GM19455 (cell line): ENCODE results near the gene EIF2D.
"Not testable (repeated sequence)": the region's sequence is repeated elsewhere in the genome, so short reads cannot be mapped to it uniquely, and the experiment has no call there.

Experiments used
- ATAC-seq: cut with Tn5 transposase; IDR thresholded peaks from one replicate; pipeline ENCODE4 v1.9.1; 2021; ENCODE audit not compliant: unreplicated experiment

Gene EIF2D

DNA sequence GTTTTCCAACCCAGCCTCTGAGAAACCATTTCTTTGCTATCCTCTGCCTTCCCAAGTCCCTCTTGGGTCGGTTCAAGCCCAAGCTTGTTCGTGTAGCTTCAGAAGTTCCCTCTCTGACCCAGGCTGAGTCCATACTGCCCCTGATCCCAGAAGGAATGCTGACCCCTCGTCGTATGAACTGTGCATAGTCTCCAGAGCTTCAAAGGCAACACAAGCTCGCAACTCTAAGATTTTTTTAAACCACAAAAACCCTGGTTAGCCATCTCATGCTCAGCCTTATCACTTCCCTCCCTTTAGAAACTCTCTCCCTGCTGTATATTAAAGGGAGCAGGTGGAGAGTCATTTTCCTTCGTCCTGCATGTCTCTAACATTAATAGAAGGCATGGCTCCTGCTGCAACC lies 23.8 kb downstream of the EIF2D start:
- no peak for ATAC-seq

DNA sequence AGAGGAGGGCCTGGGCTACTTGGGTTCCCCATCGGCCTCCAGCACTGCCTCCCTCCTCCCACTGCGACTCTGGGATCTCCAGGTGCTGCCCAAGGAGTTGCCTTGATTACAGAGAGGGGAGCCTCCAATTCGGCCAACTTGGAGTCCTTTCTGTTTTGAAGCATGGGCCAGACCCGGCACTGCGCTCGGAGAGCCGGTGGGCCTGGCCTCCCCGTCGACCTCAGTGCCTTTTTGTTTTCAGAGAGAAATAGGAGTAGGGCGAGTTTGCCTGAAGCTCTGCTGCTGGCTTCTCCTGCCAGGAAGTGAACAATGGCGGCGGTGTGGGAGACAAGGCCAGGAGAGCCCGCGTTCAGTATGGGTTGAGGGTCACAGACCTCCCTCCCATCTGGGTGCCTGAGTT lies 24.4 kb downstream of the EIF2D start:
- ATAC-seq, result no peak

DNA sequence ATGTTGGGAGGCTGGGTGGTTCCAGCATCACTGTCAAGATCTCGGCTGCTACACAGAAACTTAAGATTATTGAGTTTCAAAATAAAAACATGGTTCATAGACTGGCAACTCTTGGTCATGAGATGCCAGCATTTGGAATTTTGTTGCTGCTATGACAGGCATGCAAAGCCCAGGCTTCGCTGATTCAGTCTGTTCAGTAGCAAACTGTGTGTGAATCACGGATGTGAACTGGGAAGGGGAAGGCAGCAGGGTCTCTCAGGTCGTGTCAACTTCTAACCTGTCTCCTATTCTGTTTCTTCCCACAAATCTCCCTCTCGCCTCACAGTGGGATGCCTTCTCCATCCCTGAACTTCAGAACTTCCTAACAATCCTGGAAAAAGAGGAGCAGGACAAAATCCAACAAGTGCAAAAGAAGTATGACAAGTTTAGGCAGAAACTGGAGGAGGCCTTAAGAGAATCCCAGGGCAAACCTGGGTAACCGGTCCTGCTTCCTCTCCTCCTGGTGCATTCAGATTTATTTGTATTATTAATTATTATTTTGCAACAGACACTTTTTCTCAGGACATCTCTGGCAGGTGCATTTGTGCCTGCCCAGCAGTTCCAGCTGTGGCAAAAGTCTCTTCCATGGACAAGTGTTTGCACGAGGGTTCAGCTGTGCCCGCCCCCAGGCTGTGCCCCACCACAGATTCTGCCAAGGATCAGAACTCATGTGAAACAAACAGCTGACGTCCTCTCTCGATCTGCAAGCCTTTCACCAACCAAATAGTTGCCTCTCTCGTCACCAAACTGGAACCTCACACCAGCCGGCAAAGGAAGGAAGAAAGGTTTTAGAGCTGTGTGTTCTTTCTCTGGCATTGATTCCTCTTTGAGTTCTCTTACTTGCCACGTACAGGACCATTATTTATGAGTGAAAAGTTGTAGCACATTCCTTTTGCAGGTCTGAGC lies 25.5 kb downstream of the EIF2D start:
- ATAC-seq, result no peak

DNA sequence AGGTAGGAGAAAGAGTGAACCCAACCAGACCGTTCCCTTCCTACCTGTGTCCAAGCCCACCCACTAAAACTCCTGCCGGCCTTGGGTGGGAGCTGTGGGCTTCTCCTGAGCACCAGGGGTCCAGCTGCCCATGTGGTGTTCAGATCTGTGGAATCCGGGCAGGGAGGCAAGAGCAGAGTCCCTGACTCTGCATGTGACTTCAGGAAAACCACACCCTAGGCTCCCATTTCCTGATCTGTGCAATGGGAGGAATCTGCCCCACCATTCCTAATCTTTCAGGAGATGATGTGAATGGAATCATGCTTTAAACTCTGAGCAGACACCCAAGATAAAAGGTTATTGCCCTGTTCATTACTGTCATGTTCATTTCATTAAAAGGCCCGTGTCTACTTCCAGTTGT lies 27.6 kb downstream of the EIF2D start:
- no peak for ATAC-seq

DNA sequence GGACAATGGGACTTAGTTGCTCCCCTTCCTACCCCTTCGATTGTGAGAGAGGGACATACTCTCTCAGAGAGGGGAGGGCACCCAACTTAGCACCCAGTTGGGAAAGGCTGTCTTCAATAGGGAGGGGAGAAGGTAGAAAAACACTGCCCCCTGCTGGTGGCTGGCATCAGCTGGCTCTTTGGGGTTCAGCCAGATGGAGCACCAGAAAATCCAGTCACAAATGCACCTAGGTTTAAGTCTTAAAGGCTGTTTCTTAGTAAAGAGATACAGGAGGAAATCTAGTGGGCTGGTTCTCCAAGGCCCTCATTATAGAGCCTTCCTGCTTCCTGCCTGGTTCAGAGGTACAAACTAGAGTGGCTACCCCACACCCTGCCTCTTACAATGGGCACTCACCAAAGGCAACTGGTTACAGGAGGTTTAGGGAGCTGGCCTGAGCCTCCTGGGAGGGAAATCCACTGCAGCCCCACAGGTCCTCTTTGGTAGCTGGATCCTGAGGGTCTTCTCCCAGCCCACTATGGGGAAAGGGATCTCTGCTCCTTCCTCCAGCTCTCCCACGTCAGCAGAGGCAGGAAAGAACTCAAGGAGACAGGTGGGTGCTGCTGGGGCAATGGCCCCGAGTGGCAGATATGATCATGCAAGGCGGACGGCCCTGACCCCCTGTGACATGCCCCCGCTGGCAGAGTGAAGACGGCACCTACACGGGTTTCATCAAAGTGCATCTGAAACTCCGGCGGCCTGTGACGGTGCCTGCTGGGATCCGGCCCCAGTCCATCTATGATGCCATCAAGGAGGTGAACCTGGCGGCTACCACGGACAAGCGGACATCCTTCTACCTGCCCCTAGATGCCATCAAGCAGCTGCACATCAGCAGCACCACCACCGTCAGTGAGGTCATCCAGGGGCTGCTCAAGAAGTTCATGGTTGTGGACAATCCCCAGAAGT lies 28.3 kb downstream of the EIF2D start:
- no peak for ATAC-seq

DNA sequence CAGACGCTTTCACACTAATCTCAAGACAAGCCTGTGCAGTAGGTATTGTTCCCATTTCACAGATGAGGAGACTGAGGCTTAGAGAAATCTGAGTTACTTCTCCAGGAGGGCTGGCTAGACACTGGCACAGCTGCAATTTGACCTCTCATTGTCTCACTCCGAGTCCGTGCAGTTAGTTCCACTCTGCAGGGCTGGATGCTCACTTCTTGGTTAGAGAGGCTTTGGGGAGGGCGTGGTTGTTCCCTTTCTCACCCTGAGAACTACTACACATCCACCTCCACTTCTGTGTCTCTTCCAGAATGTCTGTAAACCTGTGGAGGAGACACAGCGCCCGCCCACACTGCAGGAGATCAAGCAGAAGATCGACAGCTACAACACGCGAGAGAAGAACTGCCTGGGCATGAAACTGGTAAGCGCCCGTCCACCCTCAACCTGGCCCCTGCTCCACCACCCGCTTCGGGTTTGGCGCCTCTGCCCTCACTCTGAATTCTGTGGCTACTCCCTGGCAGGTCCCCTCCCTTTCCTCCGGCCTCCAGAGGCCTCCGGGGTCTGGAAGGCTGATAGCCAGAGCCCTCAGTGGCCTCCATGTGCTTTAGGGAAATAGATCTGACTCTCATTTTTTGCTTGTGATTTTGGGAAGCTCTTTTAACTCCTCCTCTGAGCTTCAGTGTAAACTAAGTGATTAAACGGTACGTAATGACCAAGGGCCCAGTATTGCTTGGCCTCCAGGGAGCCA lies 29.1 kb downstream of the EIF2D start:
- ATAC-seq, result no peak

DNA sequence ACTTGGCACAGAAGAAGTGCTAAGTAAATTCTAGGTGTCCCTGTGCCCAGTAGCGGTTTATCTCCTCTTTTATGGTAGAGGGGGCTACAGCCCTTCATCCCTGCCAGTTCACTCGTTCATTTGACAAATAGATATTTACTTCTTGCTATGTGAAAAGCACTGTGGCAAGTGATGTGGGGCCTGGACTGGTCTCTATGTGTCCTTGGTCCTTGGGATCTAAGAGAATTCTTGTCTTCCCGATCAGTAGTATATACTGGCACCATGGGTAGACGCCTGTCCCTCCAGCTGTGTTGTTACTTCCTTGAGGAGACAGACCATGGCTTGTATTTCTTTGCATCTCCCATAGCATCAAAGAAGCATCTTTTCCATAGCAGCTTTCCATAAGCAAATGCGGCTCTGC lies 29.7 kb downstream of the EIF2D start:
- ATAC-seq, result no peak

DNA sequence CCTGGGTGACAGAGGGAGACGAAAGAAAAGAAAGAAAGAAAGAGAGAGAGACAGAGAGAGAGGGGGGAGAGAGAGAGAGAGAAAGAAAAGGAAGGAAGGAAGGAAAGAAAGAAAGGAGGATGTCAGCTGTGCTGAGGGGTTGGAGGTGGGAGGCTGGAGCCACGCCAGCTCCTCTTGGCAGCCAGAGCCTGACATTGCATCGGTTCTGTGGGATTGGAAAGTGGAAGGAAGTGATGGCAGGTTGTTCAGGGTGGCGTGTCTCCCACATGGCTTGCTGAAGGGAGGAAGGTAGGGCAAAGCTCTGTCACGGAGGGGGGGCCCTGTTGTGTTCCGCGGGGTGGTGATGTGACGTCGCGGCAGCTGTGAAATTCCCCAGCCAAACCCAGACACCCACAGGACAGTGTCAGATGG lies 30.7 kb downstream of the EIF2D start:
- no peak for ATAC-seq

DNA sequence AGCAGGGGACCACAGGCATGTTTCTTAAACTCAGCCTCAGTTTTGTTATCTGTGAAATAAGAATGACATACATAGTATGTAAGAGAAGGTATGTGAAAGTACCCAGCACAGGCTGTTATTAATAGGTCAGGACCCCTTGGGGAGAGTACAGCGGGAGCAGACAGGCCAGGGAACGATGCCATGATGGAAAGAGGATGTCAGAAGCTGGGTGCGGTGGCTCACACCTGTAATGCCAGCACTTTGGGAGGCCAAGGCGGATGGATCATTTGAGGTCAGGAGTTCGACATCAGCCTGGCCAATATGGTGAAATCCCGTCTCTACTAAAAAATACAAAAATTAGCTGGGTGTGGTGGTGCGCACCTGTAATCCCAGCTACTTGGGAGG lies 31.2 kb downstream of the EIF2D start:
- ATAC-seq, result not testable (repeated sequence)

DNA sequence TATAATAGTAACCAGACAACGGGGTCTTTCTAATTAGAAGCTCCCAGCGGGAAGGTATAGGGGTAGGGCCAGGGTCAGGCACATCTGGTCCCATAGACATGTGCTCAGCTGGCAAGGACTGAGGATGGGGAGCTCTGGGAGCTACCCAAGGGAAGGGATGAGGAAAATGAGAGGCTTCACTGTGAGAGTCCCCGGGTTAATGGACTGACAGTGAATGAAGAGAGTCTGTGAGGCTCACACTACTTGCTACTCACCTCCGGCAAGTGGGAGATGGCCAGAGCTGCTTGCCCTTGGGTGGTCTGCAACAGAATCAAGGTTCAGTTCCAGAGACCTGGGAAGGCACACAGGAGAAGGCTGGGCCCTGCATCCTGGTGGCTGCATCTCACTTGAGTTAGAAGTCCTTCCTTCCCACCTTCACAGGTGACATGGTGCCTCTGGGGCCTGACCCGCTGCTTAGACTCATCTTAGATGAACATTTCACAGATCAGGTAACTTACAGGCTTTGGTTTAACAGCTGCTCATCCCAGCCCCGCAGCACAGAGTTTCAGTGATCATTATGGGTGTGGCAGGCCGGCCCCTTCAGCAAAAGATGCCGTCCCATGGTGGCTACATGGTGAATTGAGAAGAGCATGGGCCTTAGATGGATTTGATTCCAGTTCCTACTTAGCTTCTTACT lies 31.7 kb downstream of the EIF2D start:
- peak; percentile 13 for ATAC-seq

DNA sequence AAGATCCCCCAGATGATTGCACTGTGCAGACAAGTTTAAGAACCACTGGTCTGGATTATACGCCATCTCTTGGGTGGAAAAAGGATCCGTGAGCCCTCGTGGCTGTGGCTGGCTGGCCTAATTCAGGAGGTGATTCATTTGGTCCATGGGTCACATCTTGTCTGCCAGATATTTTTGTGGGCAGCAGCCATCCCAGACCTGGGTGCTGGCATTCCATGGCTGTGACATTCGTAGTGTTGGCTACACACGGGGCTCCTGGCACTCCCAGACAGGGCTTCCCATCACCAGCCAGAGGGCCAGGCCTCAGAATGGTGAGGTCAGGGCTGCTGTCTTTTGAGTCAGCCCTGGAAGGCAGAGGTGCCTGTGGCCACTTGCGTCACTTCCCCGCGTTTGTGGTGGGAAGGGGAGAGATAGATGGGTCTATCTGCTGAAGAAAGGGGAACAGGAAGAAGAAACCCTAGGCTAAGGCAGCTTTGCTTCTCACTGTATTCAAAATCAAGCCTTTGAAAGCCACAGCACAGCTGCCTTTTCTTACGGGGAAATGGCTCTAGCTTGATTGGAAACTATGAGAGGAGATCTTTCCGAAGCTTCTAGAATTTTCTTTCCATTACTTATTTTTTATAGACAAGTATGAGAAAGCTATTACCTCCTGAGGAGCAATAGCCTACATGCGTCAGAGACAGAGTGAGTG lies 32.4 kb downstream of the EIF2D start:
- ATAC-seq, result peak; percentile 74

DNA sequence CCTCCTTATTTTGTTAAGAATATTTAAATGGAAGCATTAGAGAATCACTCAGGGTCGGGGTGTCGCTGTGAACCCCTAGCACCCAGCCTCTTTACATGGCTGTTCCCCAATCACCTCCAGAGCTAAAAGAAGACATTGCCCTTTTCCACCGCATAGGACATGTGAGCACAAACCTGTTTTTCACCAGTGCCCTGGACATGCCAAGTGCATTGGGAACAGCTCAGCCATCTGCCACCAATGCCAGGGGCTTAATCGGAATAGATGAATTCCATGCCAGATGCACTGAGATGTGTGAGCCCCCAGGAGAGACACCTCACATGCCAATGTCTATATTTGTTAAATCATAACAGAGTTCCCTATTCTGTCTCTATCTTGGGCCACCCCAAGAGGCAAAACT lies 33.3 kb downstream of the EIF2D start:
- no peak for ATAC-seq

DNA sequence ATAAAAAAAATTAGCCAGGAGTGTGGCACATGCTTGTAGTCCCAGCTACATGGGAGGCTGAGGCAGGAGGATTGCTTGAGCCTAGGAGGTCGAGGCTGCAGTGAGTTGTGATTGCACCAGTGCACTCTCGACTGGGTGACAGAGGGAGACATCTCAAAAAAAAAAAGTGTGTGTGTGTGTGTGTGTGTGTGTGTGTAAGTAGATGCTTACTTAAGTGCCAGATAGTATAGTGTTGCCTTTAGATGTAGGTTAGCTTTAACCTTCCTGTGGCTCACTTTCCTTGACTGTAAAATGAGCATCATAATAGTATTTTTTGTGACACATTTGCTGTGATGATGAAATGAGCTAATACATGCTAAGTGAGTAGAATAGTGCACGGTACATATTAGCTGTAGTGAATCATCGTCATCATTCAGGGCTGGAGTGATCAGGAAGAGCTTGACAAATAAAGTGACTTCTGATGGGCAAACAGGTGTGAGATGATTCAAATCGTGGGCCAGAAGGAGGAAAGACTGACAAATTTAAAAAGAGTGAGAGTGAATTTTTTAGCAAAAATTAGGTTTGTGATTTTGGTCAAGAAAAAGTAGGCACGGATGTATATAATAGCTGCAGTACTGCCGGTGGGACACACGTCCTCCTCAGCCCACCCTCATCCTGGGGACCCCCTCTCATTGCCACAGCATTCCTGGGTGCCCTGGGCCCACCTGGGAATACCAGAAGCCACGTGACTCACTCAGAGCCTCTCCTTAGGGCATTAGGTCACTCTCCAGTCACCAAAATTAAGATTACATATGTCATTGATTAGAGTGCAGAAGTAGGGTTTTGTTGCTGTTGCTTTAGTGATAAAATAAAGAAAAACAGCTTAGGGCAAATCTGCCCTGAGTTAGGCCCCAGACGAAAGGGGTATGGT lies 33.9 kb downstream of the EIF2D start:
- ATAC-seq, result no peak

DNA sequence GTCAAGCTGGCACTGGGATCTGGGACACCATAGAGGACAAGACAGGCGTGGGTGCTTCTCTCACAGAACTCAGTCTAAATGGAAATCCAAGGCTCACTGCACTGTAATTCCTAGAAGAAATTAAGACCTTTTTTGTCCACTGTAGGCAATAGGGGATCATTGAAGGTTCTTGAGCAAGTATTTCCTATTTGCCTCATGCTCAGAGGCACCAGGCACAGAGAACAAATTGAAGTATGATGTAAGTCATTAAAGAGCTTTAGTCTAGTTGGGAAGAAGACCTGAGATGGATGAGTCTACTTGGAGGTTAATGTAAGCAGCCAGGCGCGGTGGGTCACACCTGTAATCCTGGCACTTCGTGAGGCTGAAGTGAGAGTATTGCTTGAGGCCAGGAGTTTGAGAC lies 34.6 kb downstream of the EIF2D start:
- ATAC-seq, result no peak

DNA sequence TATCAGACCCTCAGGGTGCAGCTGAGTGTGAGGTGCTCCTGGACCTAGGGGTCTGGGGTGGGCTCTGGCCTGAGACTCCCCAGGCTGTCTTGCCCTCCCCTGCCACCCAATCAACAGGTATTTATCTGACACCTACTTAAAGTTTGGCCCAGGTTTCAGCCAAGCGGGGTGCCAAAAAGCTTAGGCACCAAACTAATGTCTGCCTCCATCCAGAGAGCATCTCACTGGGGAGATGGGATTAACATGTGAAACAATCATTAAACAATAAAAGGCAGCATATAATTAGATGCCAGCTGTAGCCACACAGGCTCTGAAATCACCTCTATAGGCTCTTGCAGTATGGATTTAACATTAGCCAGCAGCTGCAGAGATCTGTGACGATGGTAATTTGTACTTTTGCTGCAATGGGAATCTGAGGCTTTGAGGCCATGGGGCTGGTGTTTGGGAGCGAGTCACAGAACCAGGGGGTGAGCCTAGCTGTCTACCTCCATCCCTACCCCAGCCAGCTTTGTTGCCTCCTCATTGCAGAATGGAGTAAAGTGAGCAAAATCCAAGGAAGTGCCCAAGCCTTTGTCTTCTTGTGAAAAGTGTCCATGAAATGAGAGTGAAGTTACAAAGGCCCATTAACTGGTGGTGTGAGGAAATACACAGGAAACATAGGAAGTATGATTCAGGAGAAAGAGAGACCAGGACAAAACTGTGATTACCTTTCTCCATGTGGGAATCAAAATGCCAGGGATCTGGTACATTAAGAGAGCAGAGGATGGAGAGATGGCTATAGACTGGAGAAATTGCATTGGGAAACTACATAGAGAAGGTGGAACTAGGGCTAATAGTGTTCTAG lies 36.1 kb downstream of the EIF2D start:
- ATAC-seq, result no peak

DNA sequence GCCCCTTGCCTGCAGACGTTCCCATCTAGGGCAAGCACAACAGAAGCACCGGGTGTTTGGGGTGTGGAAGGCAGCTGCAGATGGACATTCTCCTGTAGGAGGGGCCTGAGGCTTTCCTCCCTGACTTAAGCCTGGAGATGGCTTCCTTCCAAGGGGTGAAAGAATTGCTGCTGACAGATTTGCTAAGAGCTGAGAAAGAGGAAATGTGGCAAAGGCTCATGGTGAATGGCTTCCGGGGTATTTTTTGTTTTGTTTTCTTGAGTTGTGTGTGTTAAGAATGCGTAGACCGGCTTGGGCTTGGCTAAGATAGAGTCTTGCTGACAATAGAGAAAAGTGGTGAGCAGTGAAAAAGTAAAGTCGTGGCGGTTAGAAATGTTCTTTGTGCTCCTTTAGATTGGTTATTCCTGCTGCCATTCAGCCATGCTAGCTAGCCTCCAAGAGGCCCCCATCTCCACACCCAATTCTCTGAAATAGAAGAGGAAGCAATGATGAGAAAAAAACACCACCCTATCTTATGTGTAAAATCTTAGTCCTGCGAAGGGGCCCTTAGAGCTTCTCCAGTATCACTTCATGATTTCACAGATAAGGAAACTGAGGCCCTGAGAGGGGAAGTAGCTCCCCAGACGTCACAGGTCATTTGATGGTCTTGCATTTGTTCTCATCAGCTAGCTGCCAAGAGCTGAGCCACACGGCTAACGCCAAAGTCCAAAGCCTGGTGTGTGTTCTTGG lies 36.9 kb downstream of the EIF2D start:
- ATAC-seq, result no peak

DNA sequence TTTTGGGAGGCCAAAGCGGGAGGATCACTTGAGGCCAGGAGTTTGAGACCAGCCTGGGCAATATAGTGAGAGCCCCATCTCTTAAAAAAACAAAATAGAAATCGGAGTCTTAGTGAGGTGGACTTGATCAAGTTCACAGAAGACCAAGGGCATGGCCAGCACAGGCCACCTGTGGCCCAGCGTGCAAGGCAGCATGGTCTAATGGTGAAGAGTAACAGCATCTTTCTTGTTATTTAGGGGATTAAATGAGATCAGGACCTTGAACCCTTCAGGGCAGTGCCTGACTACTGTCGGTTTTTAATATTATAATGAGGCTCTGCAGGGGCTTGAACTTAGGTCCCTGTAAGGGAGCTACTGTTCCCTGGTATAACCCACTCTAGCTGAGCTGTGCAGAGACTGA lies 38.5 kb downstream of the EIF2D start:
- no peak for ATAC-seq
